ENCODE measurements around the gene TRABD2B.

Gene TRABD2B

GRCh38 chr1:47876587-47876963 is 120.6 kb downstream of the TRABD2B start:
- in situ Hi-C loops (cut with HindIII; ENCODE audit: low pct_unique_long_range_greater_than_20kb, low sequenced_read_pairs): no loop called here
- no peak for DNase-seq (ENCODE audit: low read depth in 1 of 2, low spot score in 1 of 2)
- TF ChIP-seq JUND (IDR thresholded peaks at IDR 0.05; ENCODE audit: low read depth): no peak

DNA sequence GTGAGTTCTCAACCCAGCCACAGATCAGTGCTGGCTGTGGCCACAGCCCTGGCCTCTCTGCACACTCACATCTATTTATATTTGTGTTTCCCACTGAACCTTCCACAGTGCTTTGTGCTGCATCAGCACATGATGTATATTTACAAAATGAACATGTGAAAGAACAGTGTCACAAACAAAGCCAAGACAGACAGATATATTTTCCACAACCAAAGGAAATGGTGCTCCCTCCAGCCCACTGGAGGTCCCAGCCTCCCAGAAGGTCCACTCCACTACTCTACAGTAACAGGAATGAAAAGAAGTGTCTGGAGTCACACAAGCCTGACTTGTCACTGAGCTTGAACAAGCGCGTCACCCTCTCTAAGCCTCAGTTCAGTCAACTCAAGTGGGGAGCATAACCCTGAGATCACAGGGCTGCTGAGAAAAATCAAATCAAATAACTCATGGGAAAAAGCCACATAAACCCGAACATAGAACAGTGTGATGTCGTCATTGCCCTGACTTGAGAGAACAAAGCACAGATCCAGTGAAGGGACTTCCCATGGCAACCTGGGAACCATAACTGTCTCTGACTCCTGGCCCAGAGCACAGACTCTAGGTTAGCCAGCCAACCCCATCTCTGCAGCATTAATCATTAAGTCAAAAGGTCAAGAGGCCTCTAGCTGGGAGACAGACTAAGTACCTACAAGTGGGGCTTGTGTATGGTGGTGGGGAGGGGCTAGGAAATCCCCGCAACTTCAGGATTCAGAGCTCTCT is 121.2 kb downstream of the TRABD2B start:
- DNase-seq (ENCODE audit: low read depth in 1 of 2, low spot score in 1 of 2): no peak
- TF ChIP-seq JUND (IDR thresholded peaks at IDR 0.05; ENCODE audit: low read depth): no peak
- in situ Hi-C loops (cut with HindIII; ENCODE audit: low pct_unique_long_range_greater_than_20kb, low sequenced_read_pairs): no loop called here

- in situ Hi-C loops (cut with HindIII; ENCODE audit: low pct_unique_long_range_greater_than_20kb, low sequenced_read_pairs): no loop called here
- DNase-seq (ENCODE audit: low read depth in 1 of 2, low spot score in 1 of 2): no peak
- TF ChIP-seq JUND (IDR thresholded peaks at IDR 0.05; ENCODE audit: low read depth): no peak
Observed at GRCh38 chr1:47875036-47875435, 122.1 kb downstream of the TRABD2B start.

- in situ Hi-C loops (cut with HindIII; ENCODE audit: low pct_unique_long_range_greater_than_20kb, low sequenced_read_pairs): no loop called here
- no peak for TF ChIP-seq JUND (IDR thresholded peaks at IDR 0.05; ENCODE audit: low read depth)
- no peak for DNase-seq (ENCODE audit: low read depth in 1 of 2, low spot score in 1 of 2)
Observed at GRCh38 chr1:47873337-47873736, 123.8 kb downstream of the TRABD2B start.

DNA sequence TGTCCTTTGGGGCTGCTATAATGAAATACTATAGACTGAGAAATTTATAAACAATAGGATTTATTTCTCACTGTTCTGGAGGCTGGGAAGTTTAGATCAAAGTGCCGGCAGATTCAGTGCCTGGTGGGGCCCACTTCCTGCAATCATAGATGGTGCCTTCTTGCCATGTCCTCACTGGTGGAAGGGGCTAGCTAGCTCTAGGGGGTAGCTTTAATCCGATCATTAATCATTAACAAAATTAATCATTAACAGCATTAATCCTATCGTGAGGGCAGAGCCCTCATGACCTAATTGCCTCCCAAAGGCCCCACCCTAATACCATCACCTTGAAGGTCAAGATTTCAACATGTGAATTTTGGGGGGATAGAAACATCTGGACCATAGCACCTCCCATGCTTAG is 124.3 kb downstream of the TRABD2B start:
- TF ChIP-seq JUND (IDR thresholded peaks at IDR 0.05; ENCODE audit: low read depth): no peak
- DNase-seq (ENCODE audit: low read depth in 1 of 2, low spot score in 1 of 2): no peak
- in situ Hi-C loops (cut with HindIII; ENCODE audit: low pct_unique_long_range_greater_than_20kb, low sequenced_read_pairs): no loop called here

DNA sequence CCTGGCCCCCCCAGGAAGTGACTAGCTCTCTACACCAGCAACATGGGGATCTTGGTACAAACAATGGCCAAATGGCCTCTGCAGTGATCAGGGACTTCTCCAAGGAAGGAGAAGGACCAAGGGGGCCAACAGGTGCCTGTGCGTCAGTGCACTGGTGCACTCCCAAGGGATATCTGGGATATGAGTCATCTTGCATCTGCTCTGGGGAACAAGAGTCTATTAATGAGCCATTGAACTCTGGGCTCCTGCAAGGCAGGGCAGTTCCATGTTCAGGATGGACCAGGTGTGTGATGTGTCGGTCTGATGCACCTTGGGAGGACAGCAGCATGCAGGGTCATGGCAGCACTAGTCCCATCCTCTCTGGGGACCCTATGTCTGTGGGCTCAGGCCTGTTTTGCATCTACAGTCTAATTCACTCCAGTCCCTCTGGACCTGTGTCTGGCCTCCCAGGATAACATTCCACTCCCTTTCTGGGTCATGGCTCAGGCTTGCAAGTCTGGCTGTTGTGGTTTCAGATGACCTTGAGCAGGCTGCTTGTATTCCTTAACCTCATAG is 125.3 kb downstream of the TRABD2B start:
- DNase-seq (ENCODE audit: low read depth in 1 of 2, low spot score in 1 of 2): no peak
- TF ChIP-seq JUND (IDR thresholded peaks at IDR 0.05; ENCODE audit: low read depth): no peak
- in situ Hi-C loops (cut with HindIII; ENCODE audit: low pct_unique_long_range_greater_than_20kb, low sequenced_read_pairs): no loop called here

GRCh38 chr1:47870946-47871676 is 126.1 kb downstream of the TRABD2B start:
- TF ChIP-seq JUND (IDR thresholded peaks at IDR 0.05; ENCODE audit: low read depth): no peak
- in situ Hi-C loops (cut with HindIII; ENCODE audit: low pct_unique_long_range_greater_than_20kb, low sequenced_read_pairs): no loop called here
- no peak for DNase-seq (ENCODE audit: low read depth in 1 of 2, low spot score in 1 of 2)

DNA sequence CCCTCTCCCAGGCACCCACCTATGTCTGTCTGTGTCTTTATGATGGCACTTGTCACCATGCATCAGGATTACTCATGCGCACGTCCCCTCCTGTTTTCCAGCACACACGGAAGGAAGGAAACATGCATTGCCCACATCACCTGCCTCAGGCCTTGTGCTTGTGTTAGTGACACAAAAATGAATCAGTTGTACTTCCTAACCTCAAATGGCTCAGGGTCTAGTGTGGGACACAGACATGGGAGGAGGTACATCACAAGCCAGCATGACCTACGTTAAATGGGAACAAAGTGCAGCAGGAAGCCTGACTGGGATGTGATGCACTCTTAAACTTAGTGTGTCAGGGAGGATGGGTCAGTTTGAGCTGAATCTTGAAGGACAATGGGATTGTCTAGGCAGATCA is 126.7 kb downstream of the TRABD2B start:
- DNase-seq (ENCODE audit: low read depth in 1 of 2, low spot score in 1 of 2): no peak
- TF ChIP-seq JUND (IDR thresholded peaks at IDR 0.05; ENCODE audit: low read depth): no peak
- in situ Hi-C loops (cut with HindIII; ENCODE audit: low pct_unique_long_range_greater_than_20kb, low sequenced_read_pairs): no loop called here

- no peak for TF ChIP-seq JUND (IDR thresholded peaks at IDR 0.05; ENCODE audit: low read depth)
- no peak for DNase-seq (ENCODE audit: low read depth in 1 of 2, low spot score in 1 of 2)
- in situ Hi-C loops (cut with HindIII; ENCODE audit: low pct_unique_long_range_greater_than_20kb, low sequenced_read_pairs): no loop called here
Observed at GRCh38 chr1:47868348-47868676, 128.9 kb downstream of the TRABD2B start.

DNA sequence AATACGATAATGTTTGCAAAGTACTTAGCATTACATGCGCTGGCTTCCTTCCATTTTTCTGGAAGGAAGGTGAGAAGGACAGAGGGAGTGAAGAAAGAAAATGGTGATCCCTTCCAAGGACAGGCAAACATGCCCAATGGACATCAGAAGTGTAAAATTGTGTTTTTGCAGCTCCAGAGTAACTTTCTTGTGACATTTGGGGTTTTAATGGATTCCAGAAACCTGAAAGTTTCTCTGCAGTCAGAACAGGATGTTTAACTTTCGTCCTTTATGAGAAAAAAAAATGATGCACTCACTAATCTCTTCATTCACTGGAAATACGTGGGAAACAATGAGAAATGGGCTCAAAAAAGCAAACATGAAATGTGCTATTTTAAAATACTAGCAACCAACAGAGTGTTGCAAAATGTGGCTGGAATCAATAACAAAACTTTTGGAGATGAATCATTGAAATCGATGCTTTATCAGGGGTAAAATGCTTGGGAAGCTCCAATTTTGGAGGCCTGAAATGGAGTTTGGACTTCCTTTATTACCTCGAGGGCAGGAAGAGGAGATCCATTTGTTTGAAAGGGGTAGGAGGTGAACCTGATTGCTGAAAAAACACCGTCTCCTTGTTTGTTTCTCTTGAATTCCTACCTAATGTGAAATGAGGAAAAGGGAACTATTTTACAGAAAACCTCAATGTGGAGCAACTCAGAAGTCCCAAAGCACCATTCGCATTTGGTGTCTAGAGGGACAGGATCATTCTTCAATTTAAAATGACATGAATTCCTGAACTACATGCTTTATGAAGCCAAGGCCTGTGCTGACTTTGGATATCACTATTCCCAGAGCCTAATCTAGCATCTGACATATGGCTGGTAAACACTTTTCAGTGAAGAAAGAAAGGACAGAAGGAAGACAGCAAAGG is 129.5 kb downstream of the TRABD2B start:
- TF ChIP-seq JUND (IDR thresholded peaks at IDR 0.05; ENCODE audit: low read depth): no peak
- no peak for DNase-seq (ENCODE audit: low read depth in 1 of 2, low spot score in 1 of 2)
- in situ Hi-C loops (cut with HindIII; ENCODE audit: low pct_unique_long_range_greater_than_20kb, low sequenced_read_pairs): no loop called here

DNA sequence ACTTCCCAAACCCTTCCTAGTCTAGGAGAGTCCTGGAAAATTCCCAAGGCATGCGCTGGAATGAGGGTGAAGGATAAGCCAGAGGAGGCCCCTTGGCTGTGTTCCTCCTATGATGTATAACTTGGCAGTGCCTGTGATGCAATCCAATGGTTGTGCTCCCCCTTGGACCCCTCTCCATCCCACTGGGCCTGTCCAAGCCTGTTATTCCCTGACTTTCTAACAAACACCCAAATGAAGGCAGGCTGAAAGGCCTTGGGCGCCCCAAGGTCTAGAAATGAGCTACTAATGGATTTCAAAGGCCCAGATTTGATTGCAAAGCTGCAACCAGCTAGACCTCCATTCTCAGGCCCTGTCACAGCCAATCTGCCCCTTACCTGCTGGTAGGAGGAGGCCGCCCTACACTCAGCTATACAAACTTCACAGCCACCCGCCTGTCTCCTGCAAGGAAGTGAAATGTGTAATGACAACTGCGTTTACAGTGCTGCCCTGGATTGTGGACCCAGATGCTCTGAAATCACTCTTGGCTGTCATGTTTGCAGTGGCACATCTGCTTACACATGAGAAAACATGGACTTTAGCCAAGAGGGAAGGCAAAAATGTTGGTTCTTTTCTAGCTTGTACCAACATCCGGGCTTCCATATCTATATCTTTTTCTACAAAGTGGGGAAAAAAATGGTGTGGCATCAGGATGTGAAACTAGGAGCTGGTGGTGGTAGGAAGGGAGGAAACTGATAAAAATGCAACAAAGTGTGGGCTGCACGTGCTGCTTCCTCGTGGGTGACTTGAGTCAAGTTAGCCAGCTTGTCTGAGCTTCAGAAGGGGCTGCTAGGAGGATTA is 130.4 kb downstream of the TRABD2B start:
- no peak for TF ChIP-seq JUND (IDR thresholded peaks at IDR 0.05; ENCODE audit: low read depth)
- DNase-seq (ENCODE audit: low read depth in 1 of 2, low spot score in 1 of 2): no peak
- in situ Hi-C loops (cut with HindIII; ENCODE audit: low pct_unique_long_range_greater_than_20kb, low sequenced_read_pairs): no loop called here
